Activated CD4-positive, alpha-beta T cell treated with anti-CD3 and anti-CD28 coated beads, Interleukin-2, amount 50 U/mL, for 4 hours (primary cell): Measurements from ENCODE around the gene CAMK1D.

ENCODE experiments used
- DNase-seq, 2 experiments: peaks; one replicate each; pipeline ENCODE4 v3.0.0-alpha.2; 2020

The CAMK1D gene

DNA sequence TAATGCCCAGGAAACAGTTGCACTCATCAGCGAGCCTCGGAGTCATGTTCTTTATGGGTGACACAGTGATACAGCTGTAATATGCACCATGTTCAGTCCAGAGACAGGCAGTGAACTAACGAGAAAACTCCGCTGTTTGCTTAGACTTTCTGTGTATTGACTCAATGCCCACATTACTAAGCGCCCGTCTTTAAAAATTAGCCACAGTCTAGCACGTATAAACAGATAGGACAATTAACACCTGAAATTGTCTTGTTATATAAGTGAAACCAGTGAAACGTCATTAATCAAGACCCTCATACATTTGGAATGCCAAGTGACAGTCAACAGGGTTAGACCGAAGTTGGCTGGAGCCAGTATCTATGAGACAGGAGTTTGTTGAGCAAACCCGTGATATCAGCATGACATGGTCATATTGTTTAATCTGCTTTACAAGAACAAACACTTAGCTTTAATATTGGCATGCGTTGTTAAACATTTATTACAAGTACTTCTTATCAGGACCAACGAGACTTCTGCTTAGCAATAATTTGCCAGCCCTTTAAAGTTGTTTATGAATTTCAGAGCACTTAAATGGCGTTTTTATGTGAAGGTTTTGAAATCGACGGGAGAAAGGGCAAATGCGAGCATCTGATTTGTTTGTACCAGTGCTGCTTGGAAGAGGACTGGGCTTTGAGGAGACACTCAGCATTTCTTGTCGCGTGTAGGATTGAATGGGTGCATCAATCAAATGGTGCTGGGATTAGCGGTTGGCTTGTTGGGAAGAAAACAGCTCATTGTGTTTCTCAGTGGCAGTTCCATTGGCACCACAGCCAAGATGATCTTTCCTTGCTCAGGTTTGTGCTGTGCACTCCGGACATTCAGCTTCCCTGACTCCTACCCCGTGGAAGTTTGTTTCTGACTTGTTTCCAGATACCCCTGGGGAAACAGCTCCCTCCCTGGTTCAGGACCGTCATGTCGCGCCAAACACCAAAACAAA lies 56.3 kb downstream of the CAMK1D start:
- no peak for DNase-seq

DNA sequence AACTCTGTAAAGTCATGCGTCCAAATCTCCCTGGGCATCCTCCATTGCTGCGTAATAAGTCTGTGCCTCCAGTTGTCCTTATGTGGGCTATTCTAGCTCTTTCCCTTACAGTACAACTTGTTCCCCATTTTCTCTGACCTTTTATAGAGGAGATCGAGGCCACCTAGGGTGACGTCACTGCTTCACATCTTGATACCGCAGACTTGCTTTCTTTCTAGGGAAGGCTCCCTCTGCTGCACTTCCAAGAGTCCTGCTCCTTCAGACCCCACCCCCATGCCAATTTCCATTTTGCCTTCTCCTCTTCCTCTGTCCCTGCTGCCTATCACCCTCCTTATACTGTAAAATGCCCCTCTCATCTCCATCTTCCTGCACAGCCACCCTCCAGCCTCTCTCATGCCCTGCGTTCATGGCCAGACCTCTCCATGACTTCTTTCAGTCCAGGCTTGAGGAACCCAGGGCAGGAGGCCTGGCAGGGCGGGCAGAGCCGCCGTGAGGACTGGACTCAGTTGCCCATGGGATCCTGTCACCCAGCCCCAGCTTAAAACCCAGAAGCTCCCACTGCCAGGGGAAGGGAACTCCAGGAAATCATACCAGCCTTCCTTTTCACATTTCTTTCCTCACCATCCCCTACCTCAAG lies 57.5 kb downstream of the CAMK1D start:
- no peak for DNase-seq

DNA sequence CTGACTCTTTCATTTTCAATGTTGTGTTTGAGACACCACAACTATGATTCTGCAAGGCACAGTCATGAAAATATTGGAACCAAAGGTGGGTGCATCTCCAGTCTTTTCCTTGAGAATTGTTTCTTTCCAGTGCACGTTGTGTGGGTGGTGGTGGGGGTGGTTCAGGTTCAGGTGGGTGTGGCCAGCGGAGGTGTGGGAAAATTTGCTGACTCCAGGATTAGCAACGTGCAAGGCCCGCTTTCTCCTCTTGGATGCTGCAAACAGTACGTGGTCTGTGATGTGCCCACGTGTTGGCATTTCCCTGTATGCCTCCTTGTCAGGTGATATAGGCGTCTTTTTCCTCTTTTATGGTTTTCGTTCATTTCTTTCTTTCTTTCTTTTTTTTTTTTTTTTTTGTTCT lies 59.1 kb downstream of the CAMK1D start:
- no peak for DNase-seq

DNA sequence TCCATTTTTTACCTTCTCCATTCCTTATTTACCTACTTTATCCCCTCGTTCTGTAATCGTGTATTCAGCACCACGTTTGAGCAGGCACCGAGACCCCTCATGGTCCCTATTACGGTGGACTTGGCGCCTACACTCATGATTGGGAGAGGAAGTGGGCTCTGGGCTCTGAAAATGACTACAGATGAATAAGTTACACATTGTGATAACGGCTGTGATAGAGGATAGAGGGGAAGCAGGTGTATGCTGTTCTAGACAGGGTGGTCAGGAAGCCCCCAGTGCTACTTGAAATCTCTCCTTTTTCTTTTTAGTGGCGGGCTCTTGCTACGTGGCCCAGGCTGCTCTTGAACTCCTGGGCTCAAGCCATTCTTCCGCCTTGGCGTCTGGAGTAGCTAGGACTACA lies 59.8 kb downstream of the CAMK1D start:
- DNase-seq, result no peak

DNA sequence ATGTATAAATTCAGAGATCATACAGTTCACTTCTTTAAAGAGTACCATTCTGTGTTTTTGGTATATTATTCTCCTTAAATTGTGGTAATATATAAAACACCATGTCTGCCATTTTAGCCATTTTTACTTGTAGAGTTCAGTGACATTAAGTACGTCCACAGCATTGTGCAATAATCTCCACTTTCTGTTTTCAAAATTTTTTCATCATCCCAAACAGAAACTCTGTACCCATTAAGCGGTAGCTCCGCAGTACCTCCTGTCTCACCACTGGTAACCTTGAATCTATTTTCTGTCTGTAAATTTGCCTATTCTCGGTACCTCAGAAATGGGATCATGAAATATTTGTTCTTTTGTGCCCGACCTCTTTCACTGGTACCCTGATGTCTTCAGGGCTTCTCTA lies 60.3 kb downstream of the CAMK1D start:
- DNase-seq, result no peak

DNA sequence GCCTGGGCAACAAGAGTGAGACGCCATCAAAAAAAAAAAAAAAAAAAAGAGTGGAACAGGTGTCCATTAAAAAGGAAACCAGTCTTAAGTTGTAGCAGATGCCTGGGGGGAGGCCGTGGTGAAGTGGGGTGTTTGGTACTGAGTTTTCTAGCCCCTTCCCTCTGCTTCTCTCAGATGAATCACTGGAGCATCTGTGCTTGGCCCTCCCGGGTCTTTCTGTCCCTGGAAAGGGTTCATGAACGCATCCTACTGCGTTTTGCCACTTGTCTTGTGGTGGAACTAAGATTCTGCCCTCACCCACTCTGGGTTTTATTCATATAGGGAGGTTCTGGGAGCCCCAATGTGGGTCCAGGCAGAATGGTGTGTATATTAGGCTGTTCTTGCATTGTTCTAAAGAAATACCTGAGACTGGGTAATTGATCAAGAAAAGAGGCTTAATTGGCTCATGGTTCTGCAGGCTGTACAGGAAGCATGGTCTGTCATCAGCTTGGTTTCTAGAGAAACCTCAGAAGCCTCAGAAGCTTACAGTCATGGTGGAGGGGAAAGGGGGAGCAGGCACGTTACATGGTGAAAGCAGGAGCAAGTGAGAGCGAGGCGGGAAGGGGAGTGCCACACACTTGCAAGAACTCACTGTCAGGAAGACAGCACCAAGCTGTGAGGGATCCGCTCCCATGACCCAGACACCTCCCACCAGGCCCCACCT lies 63.5 kb downstream of the CAMK1D start:
- DNase-seq, result no peak

DNA sequence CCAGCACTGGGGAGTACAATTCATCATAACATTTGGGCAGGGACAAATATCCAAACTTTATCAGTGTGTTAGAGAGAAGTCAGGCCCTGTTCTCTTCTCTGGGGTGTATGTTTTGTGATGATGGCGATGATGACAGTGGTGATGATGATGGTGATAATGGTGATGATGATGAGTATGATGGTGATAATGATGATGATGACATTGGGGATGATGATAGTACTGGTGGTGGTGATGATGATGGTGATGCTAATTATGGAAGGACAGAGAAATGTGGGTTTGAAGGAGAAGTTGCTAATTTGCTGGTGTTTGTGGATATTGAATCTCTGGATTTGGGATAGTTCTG lies 64.0 kb downstream of the CAMK1D start:
- DNase-seq, result no peak

DNA sequence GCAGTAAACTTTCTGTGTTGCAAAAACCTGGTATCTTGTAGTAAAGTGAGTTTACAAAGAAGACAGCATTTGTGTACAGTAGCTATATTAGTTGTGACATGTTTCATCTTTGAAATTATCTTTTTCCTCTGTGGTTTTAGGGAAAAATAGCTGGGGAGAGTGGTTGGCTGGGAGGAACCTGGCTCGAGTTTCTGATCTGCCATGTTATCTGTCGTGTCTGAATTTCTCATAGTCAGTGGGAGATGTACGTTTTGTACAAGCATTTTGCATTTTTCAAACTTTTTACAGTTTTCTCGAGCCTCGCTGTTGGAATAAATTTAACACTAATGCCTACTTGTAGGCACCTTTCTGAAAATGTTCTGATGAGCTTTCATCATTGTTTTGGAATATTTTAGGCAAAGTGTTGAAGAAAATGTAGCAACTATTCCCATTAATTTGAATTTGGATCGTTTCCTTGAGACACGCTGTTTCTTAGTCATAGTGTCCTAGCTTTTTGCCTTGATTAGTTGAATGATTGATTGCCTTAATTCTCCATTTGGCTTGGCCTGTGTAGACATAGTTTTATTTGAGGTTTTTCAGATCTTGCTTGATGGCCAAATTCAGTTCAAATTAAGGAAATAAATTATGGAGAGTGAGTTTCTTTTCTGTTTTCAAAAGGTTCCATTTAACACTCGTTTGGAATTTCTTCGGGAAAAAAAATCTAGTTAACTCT lies 65.1 kb downstream of the CAMK1D start:
- no peak for DNase-seq

DNA sequence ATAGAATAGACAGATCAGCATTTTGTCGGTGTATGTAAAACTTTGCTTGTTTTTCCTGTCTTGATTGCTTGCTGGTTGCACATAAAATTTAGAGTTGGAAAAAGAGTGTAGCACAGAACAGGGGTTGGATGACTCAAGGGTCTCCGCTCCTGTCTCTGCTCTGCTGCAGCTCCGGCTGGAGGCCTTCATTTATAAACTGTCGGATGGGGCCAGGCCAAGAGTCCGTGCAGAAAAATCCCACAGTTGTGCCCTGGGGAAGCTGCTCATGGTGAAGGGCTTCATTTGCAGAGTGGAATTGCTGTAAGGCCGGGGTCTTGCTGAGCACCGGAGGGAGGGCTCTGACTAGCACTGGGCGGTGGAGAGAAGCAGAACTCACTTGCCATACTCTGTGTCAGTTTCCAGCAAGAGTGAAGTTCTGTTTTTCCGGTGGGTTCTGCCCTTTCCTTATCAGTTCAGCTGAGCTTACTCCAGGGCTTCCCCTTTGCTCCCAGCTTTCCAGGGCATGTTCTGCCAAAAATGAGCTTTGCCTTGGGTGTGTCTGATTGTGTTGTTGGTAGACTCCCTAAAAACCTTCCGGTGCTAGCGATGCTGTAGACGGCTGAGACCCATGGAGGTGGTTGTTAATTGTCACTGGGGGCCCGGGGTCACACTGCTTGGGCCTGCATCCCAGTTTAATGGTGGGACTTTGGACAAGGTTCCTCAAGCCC lies 67.2 kb downstream of the CAMK1D start:
- no peak for DNase-seq

DNA sequence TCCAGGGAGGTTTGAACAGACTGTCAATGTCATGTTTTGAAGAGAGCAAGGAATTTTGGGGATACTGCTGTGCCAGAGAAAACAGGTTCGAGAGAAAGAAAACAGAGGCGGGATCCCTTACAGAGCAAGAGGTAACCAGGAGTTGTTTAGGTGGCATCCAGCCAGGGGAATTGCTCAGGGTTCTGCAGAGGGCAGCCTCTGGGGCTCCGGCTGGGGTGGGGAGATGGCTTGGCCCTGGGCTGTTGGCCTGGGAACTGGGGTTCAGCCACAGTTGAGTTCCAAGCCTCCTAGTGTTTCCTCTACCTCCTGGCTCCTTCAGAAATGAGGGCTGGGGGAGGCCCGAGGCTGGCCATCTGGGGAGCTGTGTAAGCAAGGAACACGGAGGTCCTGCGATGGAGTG lies 68.0 kb downstream of the CAMK1D start:
- DNase-seq, result no peak

DNA sequence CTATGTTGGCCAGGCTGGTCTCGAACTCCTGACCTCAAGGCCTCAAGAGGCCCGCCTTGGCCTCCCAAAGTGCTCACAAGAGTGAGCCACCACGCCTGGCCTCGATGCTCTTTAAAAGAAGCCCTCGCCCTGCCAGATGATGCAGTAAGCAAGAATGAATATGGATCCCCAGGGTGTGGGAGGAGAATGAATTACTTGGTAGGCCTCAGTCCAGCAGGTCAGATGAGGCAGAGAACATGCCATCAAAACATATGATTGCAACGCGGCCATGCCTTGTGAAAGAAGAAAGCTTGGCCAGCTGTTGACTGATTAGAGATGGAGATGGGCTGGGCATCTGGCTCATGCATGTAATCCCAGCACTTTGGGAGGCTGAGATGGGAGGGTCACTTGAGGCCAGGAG lies 68.7 kb downstream of the CAMK1D start:
- no peak for DNase-seq

DNA sequence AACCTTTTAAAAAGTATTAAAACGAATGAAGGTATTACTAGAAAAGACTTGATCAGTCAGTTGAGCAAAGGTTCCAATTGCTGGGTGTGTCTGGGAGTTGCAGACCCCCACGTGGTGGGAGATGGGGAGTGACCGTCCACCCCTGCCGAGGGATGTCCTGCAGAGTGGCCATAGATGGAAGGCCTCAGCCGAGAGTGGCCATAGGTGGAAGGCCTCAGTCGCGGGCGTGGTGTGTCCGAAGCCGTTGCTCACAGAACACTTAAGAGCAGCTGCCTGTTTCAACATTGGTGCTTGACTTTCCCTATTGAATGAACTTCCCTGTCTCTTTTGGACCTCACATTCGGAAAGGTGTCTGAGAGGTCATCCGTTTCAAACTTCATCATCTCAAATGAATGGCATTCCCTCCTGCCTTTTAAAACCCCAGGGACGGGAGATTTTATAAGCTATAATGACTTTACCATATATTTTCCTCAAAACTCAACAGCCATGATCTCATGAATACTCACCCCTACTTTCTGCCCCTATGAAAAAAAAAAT lies 69.4 kb downstream of the CAMK1D start:
- DNase-seq, result no peak

DNA sequence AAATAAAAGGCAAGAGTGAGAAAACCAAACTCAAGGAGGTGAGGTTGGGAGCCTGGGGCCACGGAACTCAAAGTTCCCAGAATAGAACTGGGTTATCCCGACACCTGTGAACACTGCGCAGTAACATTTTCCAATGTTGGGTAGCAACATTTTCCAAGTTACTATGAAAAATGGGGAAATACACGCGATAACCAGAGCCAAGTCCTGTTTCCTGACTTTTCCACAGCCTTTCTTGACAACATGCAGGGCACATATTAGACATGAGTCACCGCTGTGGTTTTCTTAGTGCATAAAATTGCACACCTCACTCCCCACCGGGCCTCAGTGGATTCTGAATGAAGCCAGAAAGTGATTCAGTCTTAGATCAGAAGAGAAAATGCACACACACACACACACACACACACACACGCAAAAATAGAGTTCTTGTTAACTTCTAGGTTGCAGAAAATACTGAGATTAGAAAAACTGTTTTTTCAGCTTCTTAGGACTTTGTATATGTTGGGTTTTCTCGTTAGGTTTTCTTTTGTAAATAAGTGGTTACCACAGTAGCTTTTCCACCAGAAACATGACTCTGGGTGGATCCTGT lies 70.0 kb downstream of the CAMK1D start:
- DNase-seq, result peak; percentile 51 to 63

DNA sequence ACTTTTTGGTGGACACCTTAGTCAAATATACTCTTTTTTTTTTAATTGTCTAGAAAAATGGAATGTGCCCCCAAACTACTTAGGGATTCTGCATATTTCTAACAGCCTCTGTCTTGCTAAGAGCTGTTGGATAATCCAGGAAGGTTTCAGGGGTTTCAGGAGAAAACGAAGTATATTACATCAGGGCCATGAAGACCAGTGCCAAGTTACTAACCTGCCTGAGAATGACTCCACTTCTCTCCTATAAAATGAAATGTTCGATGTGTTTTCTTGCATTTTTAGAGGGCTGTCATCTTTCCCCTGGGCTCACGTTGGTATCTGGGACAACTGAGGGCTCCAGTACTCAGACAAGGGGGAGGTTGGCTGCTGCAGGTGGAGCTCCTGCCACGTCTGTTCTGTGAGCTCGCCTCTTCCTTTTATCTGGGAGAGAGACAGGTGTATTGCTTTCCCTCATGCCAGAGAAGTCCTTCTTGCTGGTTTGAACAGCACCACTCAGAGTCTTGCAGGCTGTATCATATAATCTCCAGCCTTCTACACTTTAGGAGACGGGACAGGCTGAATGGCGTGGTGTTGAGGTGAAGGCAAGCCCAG lies 71.3 kb downstream of the CAMK1D start:
- DNase-seq, result no peak

DNA sequence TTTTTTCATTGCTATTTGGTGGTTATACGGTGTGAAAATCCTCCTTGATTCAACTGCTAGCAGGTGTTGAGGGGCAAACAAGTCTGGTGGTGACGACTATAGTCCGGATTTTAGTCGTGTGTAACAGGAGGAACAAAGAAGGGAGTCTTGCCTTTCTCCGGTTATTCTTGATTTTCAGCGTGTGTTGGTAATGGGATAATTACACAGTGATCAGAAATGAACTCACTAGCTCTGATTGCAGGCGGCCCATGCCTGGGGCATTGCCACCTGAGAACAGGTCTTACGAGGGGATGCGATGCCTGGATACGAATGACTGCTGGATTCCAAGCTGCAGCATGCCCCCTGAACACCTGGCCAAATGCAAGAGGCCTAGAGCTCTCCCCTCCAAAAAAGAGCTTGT lies 72.8 kb downstream of the CAMK1D start:
- no peak for DNase-seq

DNA sequence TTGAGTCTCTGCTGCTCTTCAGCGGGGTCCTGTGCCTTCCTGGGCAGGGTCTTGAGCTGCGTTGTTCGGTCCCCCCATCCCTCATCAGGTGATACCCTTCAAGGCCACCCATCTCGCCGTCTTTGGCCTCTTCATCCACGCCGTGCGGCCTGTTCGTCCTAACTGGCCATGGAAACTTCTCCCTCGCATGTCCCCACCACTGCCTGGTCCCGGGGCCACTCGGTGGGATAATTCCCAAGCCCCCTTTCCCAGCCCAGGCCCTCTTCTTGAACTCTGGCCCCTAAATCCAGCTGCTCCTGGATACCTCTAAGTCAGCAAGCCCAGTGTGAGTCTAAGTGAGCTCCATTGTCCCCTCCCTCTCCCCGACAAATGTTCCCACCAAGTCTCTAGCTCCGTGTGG lies 74.5 kb downstream of the CAMK1D start:
- DNase-seq, result no peak

DNA sequence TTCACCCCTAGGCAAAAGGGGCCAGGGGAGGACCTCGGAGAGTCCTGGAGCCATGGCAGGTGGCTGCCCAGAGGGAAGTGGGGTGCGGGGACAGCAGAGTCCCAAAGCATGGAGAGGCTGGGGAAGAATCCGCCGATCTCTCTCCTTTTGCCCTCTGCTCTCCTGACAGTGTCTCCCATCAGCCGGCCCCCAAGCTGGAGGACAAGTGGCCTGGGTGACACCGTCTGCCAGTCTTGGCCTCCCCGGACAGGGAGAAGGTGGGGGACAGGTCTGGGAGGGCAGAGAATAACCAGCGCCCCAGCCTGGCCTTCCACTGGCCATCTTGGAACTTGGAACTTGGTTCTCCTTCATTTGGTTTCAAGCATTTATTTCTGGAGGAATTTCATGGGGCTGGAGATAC lies 77.9 kb downstream of the CAMK1D start:
- DNase-seq, result no peak

DNA sequence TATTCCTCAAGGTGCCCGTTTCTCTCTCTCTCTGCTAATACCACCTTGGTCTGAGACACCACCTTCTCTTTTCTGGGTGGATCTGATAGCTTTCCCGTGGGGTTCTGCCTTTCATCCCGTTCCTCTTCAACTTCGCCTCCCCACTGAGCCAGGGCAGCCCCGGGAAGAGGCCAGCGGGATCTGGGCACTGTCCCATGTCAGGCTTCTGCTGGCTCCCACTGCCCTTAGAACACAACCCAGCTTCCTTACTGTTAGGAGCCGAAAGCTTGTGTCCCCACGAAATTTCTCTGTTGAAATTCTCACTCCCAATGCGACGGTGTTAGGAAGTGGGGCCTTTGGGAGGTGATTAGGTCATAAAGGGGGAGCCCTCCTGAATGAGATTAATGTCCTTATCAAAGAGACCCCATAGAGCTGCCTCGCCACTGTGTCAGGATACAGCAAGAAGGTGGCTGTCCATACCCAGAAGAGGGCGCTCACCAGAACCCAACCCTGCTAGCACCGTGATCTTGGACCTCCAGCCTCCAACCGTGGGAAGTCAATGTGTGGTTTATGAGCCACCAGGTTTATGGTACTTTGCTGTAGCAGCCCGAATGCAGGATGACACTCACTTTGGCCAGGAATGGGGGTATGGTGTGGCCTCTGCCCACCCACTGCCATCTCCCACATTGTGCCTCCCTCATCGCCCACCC lies 79.2 kb downstream of the CAMK1D start:
- no peak for DNase-seq

DNA sequence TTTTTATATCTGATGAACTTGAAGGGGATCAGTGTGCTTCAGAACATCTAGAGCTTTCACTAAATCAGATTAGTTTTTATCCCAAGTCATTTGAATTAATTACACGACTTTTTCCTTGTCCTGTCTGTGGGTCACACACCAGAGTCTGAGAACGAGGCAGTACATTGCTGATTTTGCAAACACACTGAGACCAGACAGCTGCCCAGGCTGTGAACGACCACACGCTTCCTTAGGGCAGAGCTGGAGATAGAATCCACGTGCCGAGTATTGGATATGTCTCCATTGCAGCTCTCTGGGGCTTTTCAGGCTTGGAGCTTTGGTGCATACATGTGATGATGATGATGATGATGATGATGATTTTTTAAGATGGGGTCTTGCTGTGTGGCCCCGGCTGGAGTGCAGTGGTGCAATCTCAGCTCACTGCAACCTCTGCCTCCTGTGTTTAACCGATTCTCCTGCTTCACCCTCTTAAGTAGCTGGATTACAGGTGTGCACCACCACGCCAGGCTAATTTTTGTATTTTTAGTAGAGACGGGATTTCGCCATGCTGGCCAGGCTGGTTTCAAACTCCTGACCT lies 81.1 kb downstream of the CAMK1D start:
- DNase-seq, result no peak
